ENCODE data around the gene IGF1R.

IGF1R gene

DNA sequence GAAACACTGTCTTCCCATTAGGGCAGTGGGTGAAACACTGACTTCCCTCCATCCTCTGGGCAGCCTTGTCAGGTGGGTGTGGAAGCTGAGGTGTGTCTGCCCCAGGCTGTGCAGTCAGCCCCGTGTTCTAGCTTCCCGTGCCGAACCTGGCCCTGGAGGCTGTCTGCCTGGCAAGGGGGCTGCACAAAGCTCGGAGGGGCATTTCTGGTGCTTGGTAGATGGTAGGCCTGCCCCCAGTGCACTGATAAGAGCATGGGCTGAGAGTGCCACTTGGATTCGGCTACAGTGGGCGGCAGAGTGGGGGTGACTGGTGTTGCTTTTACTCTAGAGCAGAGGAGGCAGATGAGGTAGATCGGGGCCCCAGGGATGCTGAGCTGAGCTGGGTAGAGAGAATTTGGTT lies 21.3 kb downstream of the IGF1R start:
- in situ Hi-C loops (cut with HindIII; ENCODE audit: low sequenced_read_pairs), result loop anchor here (25.0 kb wide), 1 partner anchor 393 kb away; no protein-coding TSS in a partner anchor

DNA sequence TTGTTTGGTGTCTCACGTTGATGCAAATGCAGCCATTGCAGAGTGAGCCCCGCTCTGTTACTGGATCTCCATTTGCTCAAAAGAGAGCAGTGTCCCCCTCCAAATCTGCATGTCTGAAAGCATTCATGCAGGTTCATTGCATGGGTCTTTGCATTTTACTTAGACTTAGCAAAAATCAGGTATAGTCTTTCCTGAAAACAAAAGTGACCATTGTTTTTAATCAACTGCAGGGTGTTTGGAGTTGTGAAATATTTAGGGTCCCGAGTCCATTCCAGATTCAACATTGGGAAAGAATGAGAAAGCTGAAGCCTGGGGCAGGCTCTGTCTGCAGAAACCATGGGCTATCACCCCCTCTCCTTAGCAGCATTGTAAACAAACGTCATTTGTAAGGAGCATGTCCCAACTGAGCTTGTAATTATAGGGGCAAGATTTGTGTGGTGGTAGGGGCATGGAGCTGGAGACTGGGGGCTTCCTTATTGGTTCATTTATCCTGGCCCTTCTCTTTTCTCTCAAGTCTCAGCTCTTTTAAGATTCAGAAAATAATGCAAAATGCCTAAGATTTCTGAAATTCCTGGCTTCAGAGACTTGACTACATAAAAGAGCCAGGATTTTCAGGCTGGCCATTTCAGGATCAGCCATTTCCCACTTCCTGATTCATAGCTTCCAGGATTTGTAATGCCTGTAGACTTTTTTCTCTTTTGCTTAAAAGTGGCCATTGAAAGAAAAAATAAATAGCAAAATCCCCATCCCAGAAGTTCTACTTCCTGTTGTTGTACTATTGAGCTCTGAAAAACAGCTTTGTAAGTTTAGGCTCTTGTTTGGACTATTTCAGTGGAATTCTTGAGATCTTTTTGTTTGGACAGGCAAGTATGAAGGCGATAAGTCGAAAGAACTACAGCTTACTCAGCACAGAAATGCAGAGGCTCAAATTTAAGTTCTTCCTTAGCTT lies 23.0 kb downstream of the IGF1R start:
- in situ Hi-C loops (cut with HindIII; ENCODE audit: low sequenced_read_pairs), result loop anchor here (25.0 kb wide), 1 partner anchor 391 kb away; no protein-coding TSS in a partner anchor

- in situ Hi-C loops (cut with HindIII; ENCODE audit: low sequenced_read_pairs), result loop anchor here (25.0 kb wide), 1 partner anchor 389 kb away; no protein-coding TSS in a partner anchor
Measured at GRCh38 chr15:98673133-98673532, 24.8 kb downstream of the IGF1R start.

DNA sequence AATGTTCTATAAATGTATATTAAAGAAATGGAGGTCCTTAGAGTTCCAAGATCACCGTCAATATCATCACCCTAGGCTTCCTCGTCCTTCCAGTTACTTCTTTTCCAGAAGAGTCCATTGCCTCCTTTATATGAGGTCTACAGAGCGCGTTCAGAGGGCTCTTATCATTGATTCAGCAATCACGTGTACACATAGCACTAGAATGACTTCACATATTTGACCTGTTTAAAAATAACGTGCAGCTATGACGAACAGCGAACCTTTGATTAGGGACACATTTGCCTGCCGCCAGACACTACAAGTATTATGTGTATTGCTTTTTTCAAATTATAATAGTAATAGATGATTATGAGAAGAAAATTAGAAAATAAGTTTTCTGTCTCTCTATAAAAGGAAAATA lies 26.0 kb downstream of the IGF1R start:
- in situ Hi-C loops (cut with HindIII; ENCODE audit: low sequenced_read_pairs), result loop anchor here (25.0 kb wide), 1 partner anchor 388 kb away; no protein-coding TSS in a partner anchor

- in situ Hi-C loops (cut with HindIII; ENCODE audit: low sequenced_read_pairs), result no loop called here
Measured at GRCh38 chr15:98676586-98677270, 28.4 kb downstream of the IGF1R start.

DNA sequence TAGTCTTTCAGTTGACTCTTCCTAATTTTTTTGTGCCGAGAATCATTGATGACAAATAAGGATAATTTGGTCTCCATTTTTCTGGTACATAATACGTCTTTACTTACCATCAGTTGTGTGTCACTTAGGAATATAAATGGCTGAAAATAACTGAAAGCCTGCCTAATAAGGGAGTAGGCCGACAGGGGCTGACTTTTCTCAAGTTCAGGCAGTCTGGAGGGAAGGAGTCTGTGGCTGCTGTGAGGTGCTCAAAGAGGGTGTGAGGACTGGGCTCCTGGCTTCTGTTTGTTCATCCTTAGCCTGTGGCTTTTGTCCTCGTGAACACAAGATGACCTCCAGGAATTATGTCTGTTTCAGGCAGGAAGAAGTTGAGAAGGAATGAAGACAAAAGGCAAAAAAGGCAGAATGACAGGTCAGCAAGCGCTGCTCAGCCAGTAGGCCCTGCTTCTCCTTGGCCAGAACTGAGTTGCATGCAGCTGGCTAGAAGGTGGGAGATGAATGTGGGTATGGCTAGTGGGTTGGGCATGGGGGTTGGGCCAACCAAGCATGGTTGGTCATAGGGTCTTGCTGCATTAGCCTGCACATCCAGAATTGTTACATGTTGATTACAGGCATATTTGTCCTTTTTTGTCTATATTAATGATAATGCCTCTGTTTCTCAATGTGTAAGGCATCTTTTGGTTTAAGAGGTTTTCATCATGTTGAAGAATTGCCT lies 29.2 kb downstream of the IGF1R start:
- in situ Hi-C loops (cut with HindIII; ENCODE audit: low sequenced_read_pairs), result no loop called here

DNA sequence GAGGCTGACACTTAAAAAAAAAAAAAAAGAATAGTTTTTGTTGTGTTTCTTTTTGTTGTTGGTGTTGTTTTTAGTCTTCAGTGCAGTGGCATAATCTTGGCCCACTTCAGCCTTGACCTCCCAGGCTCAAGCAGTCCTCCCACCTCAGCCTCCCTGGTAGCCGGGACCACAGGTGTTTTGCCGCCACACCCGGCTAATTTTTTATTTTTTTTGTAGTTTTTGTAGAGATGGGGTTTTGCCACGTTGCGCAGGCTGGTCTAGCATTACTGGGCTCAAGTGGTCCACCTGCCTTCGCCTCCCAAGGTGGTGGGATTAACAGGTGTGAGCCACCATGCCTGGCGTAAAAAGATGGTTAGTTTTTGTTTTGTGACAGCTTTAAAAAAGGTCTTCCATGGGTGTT lies 30.1 kb downstream of the IGF1R start:
- in situ Hi-C loops (cut with HindIII; ENCODE audit: low sequenced_read_pairs), result no loop called here

- in situ Hi-C loops (cut with HindIII; ENCODE audit: low sequenced_read_pairs), result no loop called here
Measured at GRCh38 chr15:98681061-98681460, 32.7 kb downstream of the IGF1R start.

- in situ Hi-C loops (cut with HindIII; ENCODE audit: low sequenced_read_pairs), result no loop called here
Measured at GRCh38 chr15:98682992-98683701, 34.8 kb downstream of the IGF1R start.

- in situ Hi-C loops (cut with HindIII; ENCODE audit: low sequenced_read_pairs), result no loop called here
Measured at GRCh38 chr15:98683831-98684230, 35.5 kb downstream of the IGF1R start.

- in situ Hi-C loops (cut with HindIII; ENCODE audit: low sequenced_read_pairs), result no loop called here
Measured at GRCh38 chr15:98684436-98684835, 36.1 kb downstream of the IGF1R start.

DNA sequence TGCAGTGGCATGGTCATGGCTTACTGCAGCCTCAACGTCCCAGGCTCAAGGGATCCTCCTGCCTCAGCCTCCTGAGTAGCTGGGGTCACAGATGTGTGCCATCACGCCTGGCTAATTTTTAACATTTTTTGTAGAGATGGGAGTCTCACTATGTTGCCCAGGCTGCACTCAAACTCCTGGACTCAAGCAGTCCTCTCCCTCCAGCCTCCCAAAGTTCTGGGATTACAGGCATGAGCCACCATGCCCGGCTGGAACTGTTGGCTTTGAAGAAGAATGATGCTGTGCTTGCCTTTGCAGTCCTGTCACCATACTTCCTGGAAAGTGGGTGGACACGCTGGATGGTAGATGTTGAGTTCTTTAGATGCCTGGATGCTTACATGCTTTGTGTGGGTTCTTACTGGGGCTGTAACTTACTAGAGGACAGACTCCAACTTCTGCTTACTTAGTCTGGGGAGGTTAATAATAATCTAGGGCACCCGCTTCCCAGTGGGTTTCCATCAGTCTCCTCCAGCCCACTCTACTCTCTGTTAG lies 36.7 kb downstream of the IGF1R start:
- in situ Hi-C loops (cut with HindIII; ENCODE audit: low sequenced_read_pairs), result no loop called here

DNA sequence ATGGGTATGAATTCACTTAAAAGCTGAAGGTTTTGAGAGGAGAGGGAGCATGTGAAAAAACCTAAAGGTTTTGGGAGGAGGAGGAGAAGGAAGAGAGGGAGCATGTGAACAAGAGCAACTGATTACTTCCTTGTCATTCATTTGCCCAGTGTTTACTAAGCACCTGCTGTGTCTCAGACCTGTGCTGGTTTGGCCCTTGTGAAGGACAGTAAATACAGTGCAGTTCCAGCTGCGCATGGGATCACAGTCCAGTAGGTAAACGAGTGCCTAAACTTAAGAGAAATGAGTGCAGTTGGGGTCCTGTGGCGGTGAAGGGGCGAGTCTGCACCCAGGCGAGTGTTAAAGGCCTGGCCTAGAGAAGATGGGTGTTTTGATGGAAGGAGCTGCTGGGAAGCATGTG lies 38.6 kb downstream of the IGF1R start:
- in situ Hi-C loops (cut with HindIII; ENCODE audit: low sequenced_read_pairs), result no loop called here

DNA sequence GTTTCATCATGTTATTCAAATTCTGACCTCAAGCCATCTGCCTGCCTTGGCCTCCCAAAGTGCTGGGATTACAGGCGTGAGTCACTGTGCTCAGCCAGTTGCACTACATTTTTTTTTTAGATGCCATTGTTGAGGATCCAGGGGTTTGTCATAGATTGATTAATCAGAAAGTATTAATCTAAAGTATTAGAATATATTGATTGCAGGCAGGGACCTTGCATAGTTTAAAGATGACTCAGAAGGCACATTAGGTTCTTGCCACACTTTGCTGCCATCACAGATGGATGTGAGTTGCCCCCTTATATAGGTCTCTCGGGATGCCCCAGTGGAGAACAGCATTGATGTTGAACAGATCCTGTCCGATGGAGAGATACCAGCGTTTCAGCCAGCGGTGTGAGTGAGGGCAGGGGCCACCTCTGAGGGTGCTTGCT lies 41.1 kb downstream of the IGF1R start:
- in situ Hi-C loops (cut with HindIII; ENCODE audit: low sequenced_read_pairs), result no loop called here

DNA sequence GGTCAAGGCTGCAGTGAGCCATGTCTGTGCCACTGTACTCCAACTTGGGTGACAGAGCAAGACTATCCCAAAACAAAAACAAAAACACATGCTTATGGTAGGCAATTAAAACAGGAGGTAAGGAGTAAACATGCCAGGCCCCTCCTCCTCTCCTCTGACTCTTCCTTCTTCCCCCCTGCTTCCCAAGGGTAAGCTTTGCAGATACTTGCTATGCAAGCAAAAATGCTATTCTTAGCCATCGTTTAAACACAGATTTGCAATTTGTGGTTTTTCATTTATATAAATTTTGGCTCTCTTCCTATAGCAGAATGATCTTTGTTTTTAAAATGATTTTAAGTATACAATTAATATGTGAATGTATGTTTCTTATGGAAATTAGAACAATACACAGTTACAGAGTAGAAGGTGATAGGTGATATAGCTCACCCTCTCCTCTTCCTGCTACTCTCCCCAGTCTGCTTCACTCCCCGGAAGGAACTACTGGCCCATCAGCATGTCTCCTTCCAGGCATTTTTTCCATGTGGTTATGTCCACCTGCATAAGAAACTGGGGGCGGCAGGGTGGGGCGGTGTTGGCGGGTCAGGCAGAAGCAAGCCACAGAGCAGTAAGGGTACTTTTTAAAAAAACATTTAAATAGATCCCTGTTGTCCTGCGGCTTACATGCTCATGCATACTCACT lies 42.1 kb downstream of the IGF1R start:
- in situ Hi-C loops (cut with HindIII; ENCODE audit: low sequenced_read_pairs), result no loop called here

- in situ Hi-C loops (cut with HindIII; ENCODE audit: low sequenced_read_pairs), result no loop called here
Measured at GRCh38 chr15:98692213-98692612, 43.9 kb downstream of the IGF1R start.

GRCh38 chr15:98694161-98694560 lies 45.8 kb downstream of the IGF1R start:
- in situ Hi-C loops (cut with HindIII; ENCODE audit: low sequenced_read_pairs), result no loop called here

GRCh38 chr15:98698792-98699191 lies 50.5 kb downstream of the IGF1R start:
- in situ Hi-C loops (cut with HindIII; ENCODE audit: low sequenced_read_pairs), result no loop called here

GRCh38 chr15:98699591-98700424 lies 51.5 kb downstream of the IGF1R start:
- in situ Hi-C loops (cut with HindIII; ENCODE audit: low sequenced_read_pairs), result no loop called here
